GM23338 (cell line): ENCODE data around the gene VAV3. TPM values are rescaled to one million over a fixed set of nuclear protein-coding genes. Genes with fewer than 3 reads are reported as not detected.

Experiments
- ATAC-seq: fragments of 200-7000 bp; cut with Tn5 transposase; 3 replicates; pipeline ENCODE4 v1.9.1; 2020
- DNase-seq: peaks from one replicate; pipeline ENCODE4 v3.0.0-alpha.2; 2015; ENCODE audit warnings: low spot score
- H2AFZ ChIP-seq: fragments of 200-600 bp; sonication (generic); 2 replicates; pipeline ENCODE4 v1.8.0; 2016; ENCODE audit warnings: antibody characterized with exemption, mild to moderate bottlenecking, moderate library complexity
- H3F3A ChIP-seq: fragments of 200-600 bp; sonication (generic); replicated peaks from 2 replicates; pipeline ENCODE4 v1.8.0; 2017; ENCODE audit warnings: antibody characterized with exemption, mixed run types, low read depth
- H3K27ac ChIP-seq: fragments of 200-600 bp; sonication (generic); 2 replicates; pipeline ENCODE4 v1.6.1; 2016; ENCODE audit warnings: low read depth
- H3K27me3 ChIP-seq: fragments of 200-600 bp; sonication (generic); 2 replicates; pipeline ENCODE4 v1.8.0; 2016; ENCODE audit warnings: mild to moderate bottlenecking, mixed run types, moderate library complexity; ENCODE audit not compliant: insufficient read depth
- H3K36me3 ChIP-seq: fragments of 200-600 bp; sonication (generic); 2 replicates; pipeline ENCODE4 v1.8.0; 2016; ENCODE audit warnings: mild to moderate bottlenecking; ENCODE audit not compliant: insufficient read depth
- H3K4me1 ChIP-seq: fragments of 200-600 bp; sonication (generic); 2 replicates; pipeline ENCODE4 v1.8.0; 2016; ENCODE audit warnings: mild to moderate bottlenecking, moderate library complexity; ENCODE audit not compliant: insufficient read depth
- H3K4me2 ChIP-seq: fragments of 200-600 bp; sonication (generic); 2 replicates; pipeline ENCODE4 v1.7.1; 2017; ENCODE audit warnings: mixed run types
- H3K4me3 ChIP-seq: fragments of 200-600 bp; sonication (generic); 2 replicates; pipeline ENCODE4 v1.6.1; 2016; ENCODE audit warnings: mixed run types
- H3K79me2 ChIP-seq: fragments of 200-600 bp; sonication (generic); replicated peaks from 2 replicates; pipeline ENCODE4 v1.8.0; 2017; ENCODE audit warnings: mild to moderate bottlenecking; ENCODE audit not compliant: insufficient read depth
- H3K9me2 ChIP-seq: fragments of 200-600 bp; sonication (generic); 2 replicates; pipeline ENCODE4 v1.8.0; 2017; ENCODE audit not compliant: insufficient read depth
- H4K20me1 ChIP-seq: fragments of 200-600 bp; sonication (generic); replicated peaks from 2 replicates; pipeline ENCODE4 v1.8.0; 2017; ENCODE audit warnings: mild to moderate bottlenecking; ENCODE audit not compliant: insufficient read depth
- H3K27ac Mint-ChIP-seq: 2 replicates; pipeline ENCODE4 v1.8.0; 2020; ENCODE audit warnings: inconsistent platforms, mild to moderate bottlenecking, moderate library complexity, mixed read lengths
- H3K27me3 Mint-ChIP-seq: 3 replicates; pipeline ENCODE4 v1.8.0; 2022; ENCODE audit warnings: low read depth, mild to moderate bottlenecking, moderate library complexity, mixed read lengths, inconsistent platforms; ENCODE audit not compliant: insufficient read depth, poor library complexity
- H3K36me3 Mint-ChIP-seq: 3 replicates; pipeline ENCODE4 v1.8.0; 2021; ENCODE audit warnings: low read depth, mild to moderate bottlenecking, inconsistent platforms, moderate library complexity, mixed read lengths
- H3K4me1 Mint-ChIP-seq: 3 replicates; pipeline ENCODE4 v1.8.0; 2020; ENCODE audit warnings: mild to moderate bottlenecking, inconsistent platforms, mixed read lengths
- H3K4me3 Mint-ChIP-seq: 3 replicates; pipeline ENCODE4 v1.8.0; 2021; ENCODE audit warnings: moderate library complexity, mild to moderate bottlenecking, inconsistent platforms, mixed read lengths
- H3K9me3 Mint-ChIP-seq: 3 replicates; pipeline ENCODE4 v1.8.0; 2020; ENCODE audit warnings: moderate library complexity, mild to moderate bottlenecking, inconsistent platforms, mixed read lengths
- CREB1 ChIP-seq: fragments of 250-450 bp; sonication (Bioruptor Pico); IDR thresholded peaks from 2 replicates; pipeline ENCODE4 v1.5.0; 2020; ENCODE audit warnings: low read depth, mild to moderate bottlenecking, moderate library complexity
- CTCF ChIP-seq, 2 experiments: fragments of 200-600 bp in 1 of 2; sonication (generic) in 1 of 2; conservative IDR thresholded peaks; 2 replicates each; pipeline versions ENCODE4 v1.5.1 to v1.6.1; 2016 to 2017; ENCODE audit warnings: antibody characterized with exemption in 2 of 2, low read depth in 2 of 2, mild to moderate bottlenecking in 2 of 2, moderate library complexity in 1 of 2
- ETS1 ChIP-seq: IDR thresholded peaks from 2 replicates; pipeline ENCODE4 v1.6.1; 2016; ENCODE audit warnings: antibody characterized with exemption
- EZH2 ChIP-seq: fragments of 200-600 bp; sonication (generic); IDR thresholded peaks from one replicate; pipeline ENCODE4 v1.8.0; 2017; ENCODE audit warnings: antibody characterized with exemption, mild to moderate bottlenecking, low read depth; ENCODE audit not compliant: unreplicated experiment
- EZH2phosphoT487 ChIP-seq: fragments of 200-600 bp; sonication (generic); IDR thresholded peaks from one replicate; pipeline ENCODE4 v1.8.1; 2018; ENCODE audit warnings: antibody characterized with exemption; ENCODE audit not compliant: unreplicated experiment
- JUNB ChIP-seq: IDR thresholded peaks from one replicate; pipeline ENCODE4 v1.6.1; 2016; ENCODE audit warnings: antibody characterized with exemption; ENCODE audit not compliant: unreplicated experiment
- NANOG ChIP-seq: IDR thresholded peaks from 2 replicates; pipeline ENCODE4 v1.6.1; 2016; ENCODE audit warnings: antibody characterized with exemption, borderline replicate concordance
- POLR2AphosphoS5 ChIP-seq: IDR thresholded peaks from 2 replicates; pipeline ENCODE4 v1.6.1; 2016; ENCODE audit warnings: antibody characterized with exemption, low read depth
- REST ChIP-seq: IDR thresholded peaks from one replicate; pipeline ENCODE4 v1.6.1; 2018; ENCODE audit warnings: antibody characterized with exemption; ENCODE audit not compliant: unreplicated experiment
- ZNF114 ChIP-seq: fragments of 250-450 bp; sonication (Bioruptor Pico); IDR thresholded peaks from 2 replicates; pipeline ENCODE4 v1.5.0; 2020; ENCODE audit warnings: mild to moderate bottlenecking, moderate library complexity
- ZNF331 ChIP-seq: fragments of 250-450 bp; sonication (Bioruptor Pico); IDR thresholded peaks from 2 replicates; pipeline ENCODE4 v1.5.0; 2020; ENCODE audit warnings: low read depth, mild to moderate bottlenecking, moderate library complexity
- polyA plus RNA-seq: library from polyadenylated mRNA; unstranded; fragments of >200 nt; fragmentation: Nextera tagmentation; extraction: Ambion mirVana; gene quantifications from 2 replicates; pipeline ENCODE4 v1.2.1, GENCODE V29; 2016
- total RNA-seq: library from RNA; depleted of rRNA; stranded (reverse); fragments of >200 nt; shearing (Covaris generic); gene quantifications from 2 replicates; pipeline ENCODE4 v1.2.3, GENCODE V29; 2014

The VAV3 gene
- total and polyA plus RNA-seq, 2 experiments from 2014 or later, result 3.0 to 11.3 TPM

- TF ChIP-seq EZH2phosphoT487, result no peak
- TF ChIP-seq REST, result no peak
- TF ChIP-seq CREB1 (CRISPR knock-in tag), result no peak
- TF ChIP-seq EZH2, result no peak
- no peak for TF ChIP-seq ZNF114 (CRISPR knock-in tag)
- no peak for TF ChIP-seq ETS1
- no peak for TF ChIP-seq NANOG
Measured at GRCh38 chr1:107531065-107531908, 433.7 kb downstream of the VAV3 start (continued).

DNA sequence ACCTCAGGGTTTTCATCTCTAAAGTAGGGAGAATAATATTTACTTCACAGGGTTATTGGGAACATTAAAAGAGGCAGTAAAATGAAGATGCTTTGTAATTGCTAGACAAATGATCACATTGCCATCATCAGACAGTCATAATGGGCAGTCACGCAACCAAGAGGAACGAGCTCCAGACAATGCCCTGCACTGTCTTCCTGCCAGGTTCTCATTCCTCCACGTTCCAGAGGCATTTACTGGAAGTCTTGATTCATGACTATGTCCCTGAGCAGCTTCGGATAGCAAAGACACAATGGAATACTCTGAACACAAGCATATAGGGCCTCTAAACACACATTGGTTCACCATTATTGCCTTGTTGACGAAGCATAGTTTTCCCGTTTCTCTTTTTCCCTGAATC, 434.4 kb downstream of the VAV3 start:
- Histone ChIP-seq H3K4me1 (no peaks in the 10 kb centered on the region), H3K27me3 (no peaks in the 10 kb centered on the region), H3K4me2 (no peak overlapping the region), H3K79me2 (no peaks in the 10 kb centered on the region), H4K20me1 (no peaks in the 10 kb centered on the region; the same call in 1 of the 2 replicates), H3K9me2 (peaks cover 10% of the 10 kb centered on the region), H3F3A (no peaks in the 10 kb centered on the region), H3K36me3 (no peaks in the 10 kb centered on the region), H3K27ac (no peak overlapping the region), H3K4me3 (no peak overlapping the region), H2AFZ (no peak overlapping the region)
- Mint-ChIP-seq H3K36me3 (no peaks in the 10 kb centered on the region), H3K27ac (no peak overlapping the region), H3K4me3 (no peak overlapping the region), H3K4me1 (no peaks in the 10 kb centered on the region), H3K27me3 (peaks cover 3% of the 10 kb centered on the region), H3K9me3 (no peaks in the 10 kb centered on the region)
- ATAC-seq (no peak), DNase-seq (no peak)
- TF ChIP-seq ZNF331 (CRISPR knock-in tag) (no peak), NANOG (no peak), ZNF114 (CRISPR knock-in tag) (no peak), ETS1 (no peak), CTCF (conservative IDR thresholded peaks at IDR 0.05; ENCODE audit: low read depth in 2 of 2) (no peak), REST (no peak), CREB1 (CRISPR knock-in tag) (no peak), POLR2AphosphoS5 (no peak), EZH2 (no peak), JUNB (no peak)
